WTC11 (cell line): ENCODE data around the gene IDUA.

Experiments
- ATF2 ChIP-seq: sonication (generic); formaldehyde crosslinking; IDR thresholded peaks from 2 replicates; pipeline ENCODE4 v1.8.1; 2022; ENCODE audit warnings: low read depth, missing genetic modification reagents, borderline replicate concordance
- E2F4 ChIP-seq: sonication (generic); formaldehyde crosslinking; IDR thresholded peaks from 2 replicates; pipeline ENCODE4 v1.8.1; 2022; ENCODE audit warnings: low read depth, mild to moderate bottlenecking, moderate library complexity, missing genetic modification reagents, borderline replicate concordance
- FOXK1 ChIP-seq: sonication (generic); formaldehyde crosslinking; IDR thresholded peaks from 2 replicates; pipeline ENCODE4 v1.8.0; 2022; ENCODE audit warnings: mild to moderate bottlenecking, moderate library complexity, missing genetic modification reagents
- GABPB1 ChIP-seq: sonication (generic); formaldehyde crosslinking; IDR thresholded peaks from 2 replicates; pipeline ENCODE4 v1.8.1; 2023; ENCODE audit warnings: mild to moderate bottlenecking, missing genetic modification reagents
- JUN ChIP-seq: sonication (generic); formaldehyde crosslinking; IDR thresholded peaks from 2 replicates; pipeline ENCODE4 v1.8.0; 2023; ENCODE audit warnings: mild to moderate bottlenecking, missing genetic modification reagents
- RELA ChIP-seq: sonication (generic); formaldehyde crosslinking; IDR thresholded peaks from 2 replicates; pipeline ENCODE4 v1.8.1; 2022; ENCODE audit warnings: missing genetic modification reagents, mild to moderate bottlenecking, borderline replicate concordance
- USF2 ChIP-seq: sonication (generic); formaldehyde crosslinking; IDR thresholded peaks from 2 replicates; pipeline ENCODE4 v1.8.1; 2023; ENCODE audit warnings: mild to moderate bottlenecking, missing genetic modification reagents, moderate library complexity
- TF ChIP-seq, protein P1 (sequence below): sonication (generic); formaldehyde crosslinking; IDR thresholded peaks from 2 replicates; pipeline ENCODE4 v1.8.0; 2023; ENCODE audit warnings: mild to moderate bottlenecking, missing genetic modification reagents
- TF ChIP-seq, protein P2 (sequence below): fragments of 200-600 bp; IDR thresholded peaks from 2 replicates; pipeline ENCODE4 v1.8.0; 2022; ENCODE audit warnings: antibody characterized with exemption

- TF ChIP-seq FOXK1 (CRISPR knock-in tag) (no peak), ATF2 (no peak), JUN (CRISPR knock-in tag) (no peak), USF2 (CRISPR knock-in tag) (no peak), E2F4 (CRISPR knock-in tag) (no peak), RELA (CRISPR knock-in tag) (no peak), GABPB1 (CRISPR knock-in tag) (no peak)
- TF ChIP-seq, protein P1, sequence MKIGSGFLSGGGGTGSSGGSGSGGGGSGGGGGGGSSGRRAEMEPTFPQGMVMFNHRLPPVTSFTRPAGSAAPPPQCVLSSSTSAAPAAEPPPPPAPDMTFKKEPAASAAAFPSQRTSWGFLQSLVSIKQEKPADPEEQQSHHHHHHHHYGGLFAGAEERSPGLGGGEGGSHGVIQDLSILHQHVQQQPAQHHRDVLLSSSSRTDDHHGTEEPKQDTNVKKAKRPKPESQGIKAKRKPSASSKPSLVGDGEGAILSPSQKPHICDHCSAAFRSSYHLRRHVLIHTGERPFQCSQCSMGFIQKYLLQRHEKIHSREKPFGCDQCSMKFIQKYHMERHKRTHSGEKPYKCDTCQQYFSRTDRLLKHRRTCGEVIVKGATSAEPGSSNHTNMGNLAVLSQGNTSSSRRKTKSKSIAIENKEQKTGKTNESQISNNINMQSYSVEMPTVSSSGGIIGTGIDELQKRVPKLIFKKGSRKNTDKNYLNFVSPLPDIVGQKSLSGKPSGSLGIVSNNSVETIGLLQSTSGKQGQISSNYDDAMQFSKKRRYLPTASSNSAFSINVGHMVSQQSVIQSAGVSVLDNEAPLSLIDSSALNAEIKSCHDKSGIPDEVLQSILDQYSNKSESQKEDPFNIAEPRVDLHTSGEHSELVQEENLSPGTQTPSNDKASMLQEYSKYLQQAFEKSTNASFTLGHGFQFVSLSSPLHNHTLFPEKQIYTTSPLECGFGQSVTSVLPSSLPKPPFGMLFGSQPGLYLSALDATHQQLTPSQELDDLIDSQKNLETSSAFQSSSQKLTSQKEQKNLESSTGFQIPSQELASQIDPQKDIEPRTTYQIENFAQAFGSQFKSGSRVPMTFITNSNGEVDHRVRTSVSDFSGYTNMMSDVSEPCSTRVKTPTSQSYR (CRISPR knock-in tag) = no peak
- TF ChIP-seq, protein P2, sequence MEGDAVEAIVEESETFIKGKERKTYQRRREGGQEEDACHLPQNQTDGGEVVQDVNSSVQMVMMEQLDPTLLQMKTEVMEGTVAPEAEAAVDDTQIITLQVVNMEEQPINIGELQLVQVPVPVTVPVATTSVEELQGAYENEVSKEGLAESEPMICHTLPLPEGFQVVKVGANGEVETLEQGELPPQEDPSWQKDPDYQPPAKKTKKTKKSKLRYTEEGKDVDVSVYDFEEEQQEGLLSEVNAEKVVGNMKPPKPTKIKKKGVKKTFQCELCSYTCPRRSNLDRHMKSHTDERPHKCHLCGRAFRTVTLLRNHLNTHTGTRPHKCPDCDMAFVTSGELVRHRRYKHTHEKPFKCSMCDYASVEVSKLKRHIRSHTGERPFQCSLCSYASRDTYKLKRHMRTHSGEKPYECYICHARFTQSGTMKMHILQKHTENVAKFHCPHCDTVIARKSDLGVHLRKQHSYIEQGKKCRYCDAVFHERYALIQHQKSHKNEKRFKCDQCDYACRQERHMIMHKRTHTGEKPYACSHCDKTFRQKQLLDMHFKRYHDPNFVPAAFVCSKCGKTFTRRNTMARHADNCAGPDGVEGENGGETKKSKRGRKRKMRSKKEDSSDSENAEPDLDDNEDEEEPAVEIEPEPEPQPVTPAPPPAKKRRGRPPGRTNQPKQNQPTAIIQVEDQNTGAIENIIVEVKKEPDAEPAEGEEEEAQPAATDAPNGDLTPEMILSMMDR = no peak
These were observed 4.0 kb upstream of the IDUA start for GRCh38 chr4:982814-983213.
